HepG2 (cell line): Measurements from ENCODE around the gene DDX23. TPM values are rescaled to one million over a fixed set of nuclear protein-coding genes. Genes with fewer than 3 reads are reported as not detected.

ENCODE experiments used
- ATF1 ChIP-seq: IDR thresholded peaks from 2 replicates; pipeline ENCODE4 v1.6.1; 2016; ENCODE audit warnings: mild to moderate bottlenecking, control low read depth
- CBX1 ChIP-seq: IDR thresholded peaks from one replicate; pipeline ENCODE4 v1.6.1; 2016; ENCODE audit warnings: antibody characterized with exemption, low read depth
- EHMT2 ChIP-seq: fragments of 200-600 bp; sonication (generic); IDR thresholded peaks from 2 replicates; pipeline ENCODE4 v1.7.0; 2017; ENCODE audit warnings: antibody characterized with exemption, low read depth, low read length, borderline replicate concordance
- HNF4G ChIP-seq, 2 experiments: sonication (generic) in 1 of 2; formaldehyde crosslinking in 1 of 2; IDR thresholded peaks; 2 replicates each; pipeline versions ENCODE4 v1.4.0 to v1.6.1; 2011 to 2020; ENCODE audit warnings: borderline replicate concordance in 2 of 2, low read depth in 2 of 2, mild to moderate bottlenecking in 2 of 2, low read length in 1 of 2, missing genetic modification reagents in 1 of 2, moderate library complexity in 1 of 2
- KAT2B ChIP-seq: fragments of 150-350 bp; IDR thresholded peaks from 2 replicates; pipeline ENCODE4 v1.6.1; 2014; ENCODE audit warnings: low read depth, low read length, borderline replicate concordance
- KLF6 ChIP-seq: IDR thresholded peaks from 2 replicates; pipeline ENCODE4 v1.8.0; 2016; ENCODE audit warnings: missing biosample characterization, missing genetic modification reagents
- KLF9 ChIP-seq: IDR thresholded peaks from 2 replicates; pipeline ENCODE4 v1.6.1; 2016; ENCODE audit warnings: low read depth
- NAIF1 ChIP-seq: sonication (generic); formaldehyde crosslinking; IDR thresholded peaks from 2 replicates; pipeline ENCODE4 v1.5.0; 2020; ENCODE audit warnings: mild to moderate bottlenecking, missing genetic modification reagents, borderline replicate concordance
- ZNF484 ChIP-seq: sonication (generic); formaldehyde crosslinking; IDR thresholded peaks from 2 replicates; pipeline ENCODE4 v1.5.1; 2020; ENCODE audit warnings: mild to moderate bottlenecking, low read depth, missing genetic modification reagents, borderline replicate concordance
- ZNF607 ChIP-seq: sonication (generic); formaldehyde crosslinking; IDR thresholded peaks from 2 replicates; pipeline ENCODE4 v1.5.1; 2020; ENCODE audit warnings: missing genetic modification reagents, mild to moderate bottlenecking, borderline replicate concordance
- ZNF781 ChIP-seq: sonication (generic); formaldehyde crosslinking; IDR thresholded peaks from 2 replicates; pipeline ENCODE4 v1.5.1; 2020; ENCODE audit warnings: borderline replicate concordance, mild to moderate bottlenecking, missing genetic modification reagents; ENCODE audit errors: not compliant biosample characterization
- polyA plus RNA-seq, 8 experiments: library from polyadenylated mRNA; depleted of rRNA in 3 of 8; stranded (reverse) in 7 of 8; unstranded in 1 of 8; fragments of >200 nt; fragmentation: Illumina TruSeq in 4 of 8; extraction: Trizol in 4 of 8; gene quantifications; 2 replicates each; pipeline versions ENCODE4 v1.2.1 to v1.2.3, GENCODE V29; 2011 to 2016; ENCODE audit warnings: low read depth in 4 of 8, missing spikeins in 1 of 8, mixed read lengths in 1 of 8; ENCODE audit not compliant: insufficient read depth in 1 of 8
- total RNA-seq, 5 experiments: library from RNA; depleted of rRNA; stranded (reverse); fragments of >200 nt; fragmentation: Illumina TruSeq; extraction: Trizol; gene quantifications; 2 replicates each; pipeline ENCODE4 v1.2.3, GENCODE V29; 2016; ENCODE audit warnings: low read depth in 1 of 5
- TF ChIP-seq, protein P1 (sequence below): sonication (generic); formaldehyde crosslinking; conservative IDR thresholded peaks from 2 replicates; pipeline ENCODE4 v1.4.0; 2020; ENCODE audit warnings: missing genetic modification reagents
- TF ChIP-seq, protein P2 (sequence below): sonication (generic); formaldehyde crosslinking; IDR thresholded peaks from 2 replicates; pipeline ENCODE4 v1.4.0; 2020; ENCODE audit warnings: missing genetic modification reagents
- TF ChIP-seq, protein P3 (sequence below): sonication (generic); formaldehyde crosslinking; IDR thresholded peaks from 2 replicates; pipeline ENCODE4 v1.4.0; 2020; ENCODE audit warnings: missing genetic modification reagents
- TF ChIP-seq, protein P4 (sequence below): sonication (generic); formaldehyde crosslinking; IDR thresholded peaks from 2 replicates; pipeline ENCODE4 v1.8.1; 2023; ENCODE audit warnings: mild to moderate bottlenecking, moderate library complexity, missing genetic modification reagents

The DDX23 gene
- total and polyA plus RNA-seq, 2 of the 13 experiments (the other 11 are each of a cell fraction or from before 2014, with no cell fraction given): 35.7 to 90.0 TPM

DNA sequence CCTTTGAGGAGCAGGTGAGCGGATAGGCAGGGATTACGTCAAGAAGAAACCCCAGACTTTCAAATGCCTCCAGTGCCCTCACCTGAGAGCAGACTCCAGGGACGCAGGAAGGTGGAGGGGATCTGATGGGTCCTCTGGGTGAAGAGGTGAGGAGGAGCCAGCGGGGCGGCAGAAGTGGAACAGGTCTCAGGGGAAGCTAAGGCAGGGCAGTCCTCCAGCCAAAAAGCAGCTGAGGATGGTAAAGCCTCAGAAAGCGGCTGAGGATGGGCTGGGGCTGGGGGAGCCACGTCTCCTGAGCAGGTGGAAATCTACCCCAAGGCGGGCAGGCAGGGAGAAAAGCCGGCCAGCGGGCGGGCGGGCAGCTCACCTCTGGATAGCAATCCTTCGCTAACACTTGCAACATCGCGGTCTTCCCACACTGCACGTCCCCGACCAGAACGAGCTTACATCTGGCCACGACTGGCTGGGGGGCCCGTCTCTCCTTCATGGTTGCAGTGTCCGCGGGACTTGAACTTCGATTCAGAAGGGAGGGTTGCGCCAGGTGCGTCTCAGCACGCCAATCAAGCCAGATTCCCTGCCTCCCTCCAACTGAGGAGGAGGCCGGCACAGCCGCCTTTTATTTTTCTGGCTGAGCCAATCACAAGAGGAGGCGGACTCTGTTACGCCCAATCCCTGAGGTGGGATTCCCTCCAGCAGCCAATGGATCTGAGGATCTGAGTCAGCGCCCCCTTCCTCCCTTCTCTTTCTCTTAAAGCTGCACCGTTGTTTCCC is 13.5 kb upstream of the DDX23 start, which contains the start of gene RND1 (continued):
- TF ChIP-seq, protein P1, sequence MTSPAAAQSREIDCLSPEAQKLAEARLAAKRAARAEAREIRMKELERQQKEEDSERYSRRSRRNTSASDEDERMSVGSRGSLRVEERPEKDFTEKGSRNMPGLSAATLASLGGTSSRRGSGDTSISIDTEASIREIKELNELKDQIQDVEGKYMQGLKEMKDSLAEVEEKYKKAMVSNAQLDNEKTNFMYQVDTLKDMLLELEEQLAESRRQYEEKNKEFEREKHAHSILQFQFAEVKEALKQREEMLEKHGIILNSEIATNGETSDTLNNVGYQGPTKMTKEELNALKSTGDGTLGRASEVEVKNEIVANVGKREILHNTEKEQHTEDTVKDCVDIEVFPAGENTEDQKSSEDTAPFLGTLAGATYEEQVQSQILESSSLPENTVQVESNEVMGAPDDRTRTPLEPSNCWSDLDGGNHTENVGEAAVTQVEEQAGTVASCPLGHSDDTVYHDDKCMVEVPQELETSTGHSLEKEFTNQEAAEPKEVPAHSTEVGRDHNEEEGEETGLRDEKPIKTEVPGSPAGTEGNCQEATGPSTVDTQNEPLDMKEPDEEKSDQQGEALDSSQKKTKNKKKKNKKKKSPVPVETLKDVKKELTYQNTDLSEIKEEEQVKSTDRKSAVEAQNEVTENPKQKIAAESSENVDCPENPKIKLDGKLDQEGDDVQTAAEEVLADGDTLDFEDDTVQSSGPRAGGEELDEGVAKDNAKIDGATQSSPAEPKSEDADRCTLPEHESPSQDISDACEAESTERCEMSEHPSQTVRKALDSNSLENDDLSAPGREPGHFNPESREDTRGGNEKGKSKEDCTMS (CRISPR knock-in tag): no peak
- TF ChIP-seq, protein P2, sequence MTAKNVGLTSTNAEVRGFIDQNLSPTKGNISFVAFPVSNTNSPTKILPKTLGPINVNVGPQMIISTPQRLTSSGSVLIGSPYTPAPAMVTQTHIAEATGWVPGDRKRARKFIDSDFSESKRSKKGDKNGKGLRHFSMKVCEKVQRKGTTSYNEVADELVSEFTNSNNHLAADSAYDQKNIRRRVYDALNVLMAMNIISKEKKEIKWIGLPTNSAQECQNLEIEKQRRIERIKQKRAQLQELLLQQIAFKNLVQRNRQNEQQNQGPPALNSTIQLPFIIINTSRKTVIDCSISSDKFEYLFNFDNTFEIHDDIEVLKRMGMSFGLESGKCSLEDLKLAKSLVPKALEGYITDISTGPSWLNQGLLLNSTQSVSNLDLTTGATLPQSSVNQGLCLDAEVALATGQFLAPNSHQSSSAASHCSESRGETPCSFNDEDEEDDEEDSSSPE (CRISPR knock-in tag): peak; percentile 39; the same call in 1 of the 2 replicates
- TF ChIP-seq ZNF781 (CRISPR knock-in tag): no peak
- TF ChIP-seq, protein P3, sequence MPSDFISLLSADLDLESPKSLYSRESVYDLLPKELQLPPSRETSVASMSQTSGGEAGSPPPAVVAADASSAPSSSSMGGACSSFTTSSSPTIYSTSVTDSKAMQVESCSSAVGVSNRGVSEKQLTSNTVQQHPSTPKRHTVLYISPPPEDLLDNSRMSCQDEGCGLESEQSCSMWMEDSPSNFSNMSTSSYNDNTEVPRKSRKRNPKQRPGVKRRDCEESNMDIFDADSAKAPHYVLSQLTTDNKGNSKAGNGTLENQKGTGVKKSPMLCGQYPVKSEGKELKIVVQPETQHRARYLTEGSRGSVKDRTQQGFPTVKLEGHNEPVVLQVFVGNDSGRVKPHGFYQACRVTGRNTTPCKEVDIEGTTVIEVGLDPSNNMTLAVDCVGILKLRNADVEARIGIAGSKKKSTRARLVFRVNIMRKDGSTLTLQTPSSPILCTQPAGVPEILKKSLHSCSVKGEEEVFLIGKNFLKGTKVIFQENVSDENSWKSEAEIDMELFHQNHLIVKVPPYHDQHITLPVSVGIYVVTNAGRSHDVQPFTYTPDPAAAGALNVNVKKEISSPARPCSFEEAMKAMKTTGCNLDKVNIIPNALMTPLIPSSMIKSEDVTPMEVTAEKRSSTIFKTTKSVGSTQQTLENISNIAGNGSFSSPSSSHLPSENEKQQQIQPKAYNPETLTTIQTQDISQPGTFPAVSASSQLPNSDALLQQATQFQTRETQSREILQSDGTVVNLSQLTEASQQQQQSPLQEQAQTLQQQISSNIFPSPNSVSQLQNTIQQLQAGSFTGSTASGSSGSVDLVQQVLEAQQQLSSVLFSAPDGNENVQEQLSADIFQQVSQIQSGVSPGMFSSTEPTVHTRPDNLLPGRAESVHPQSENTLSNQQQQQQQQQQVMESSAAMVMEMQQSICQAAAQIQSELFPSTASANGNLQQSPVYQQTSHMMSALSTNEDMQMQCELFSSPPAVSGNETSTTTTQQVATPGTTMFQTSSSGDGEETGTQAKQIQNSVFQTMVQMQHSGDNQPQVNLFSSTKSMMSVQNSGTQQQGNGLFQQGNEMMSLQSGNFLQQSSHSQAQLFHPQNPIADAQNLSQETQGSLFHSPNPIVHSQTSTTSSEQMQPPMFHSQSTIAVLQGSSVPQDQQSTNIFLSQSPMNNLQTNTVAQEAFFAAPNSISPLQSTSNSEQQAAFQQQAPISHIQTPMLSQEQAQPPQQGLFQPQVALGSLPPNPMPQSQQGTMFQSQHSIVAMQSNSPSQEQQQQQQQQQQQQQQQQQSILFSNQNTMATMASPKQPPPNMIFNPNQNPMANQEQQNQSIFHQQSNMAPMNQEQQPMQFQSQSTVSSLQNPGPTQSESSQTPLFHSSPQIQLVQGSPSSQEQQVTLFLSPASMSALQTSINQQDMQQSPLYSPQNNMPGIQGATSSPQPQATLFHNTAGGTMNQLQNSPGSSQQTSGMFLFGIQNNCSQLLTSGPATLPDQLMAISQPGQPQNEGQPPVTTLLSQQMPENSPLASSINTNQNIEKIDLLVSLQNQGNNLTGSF: no peak
- TF ChIP-seq KAT2B: no peak
- peak; percentile 47; the same call in 1 of the 2 replicates for TF ChIP-seq KLF6 (CRISPR knock-in tag)
- no peak; the same call in 1 of the 2 replicates for TF ChIP-seq HNF4G (IDR thresholded peaks at IDR 0.05; ENCODE audit: borderline replicate concordance, low read depth, low read length)
- TF ChIP-seq HNF4G (CRISPR knock-in tag; IDR thresholded peaks at IDR 0.05; ENCODE audit: borderline replicate concordance, low read depth): 0 out of 2 replicates have a peak, but pooled peaks have one; percentile 26
- TF ChIP-seq EHMT2: no peak
- TF ChIP-seq ATF1: no peak
- peak; percentile 38; the same call in 1 of the 2 replicates for TF ChIP-seq KLF9
- no peak for TF ChIP-seq NAIF1 (CRISPR knock-in tag)
- no peak for TF ChIP-seq CBX1
- TF ChIP-seq ZNF607 (CRISPR knock-in tag): no peak
- no peak for TF ChIP-seq ZNF484 (CRISPR knock-in tag)
- TF ChIP-seq, protein P4, sequence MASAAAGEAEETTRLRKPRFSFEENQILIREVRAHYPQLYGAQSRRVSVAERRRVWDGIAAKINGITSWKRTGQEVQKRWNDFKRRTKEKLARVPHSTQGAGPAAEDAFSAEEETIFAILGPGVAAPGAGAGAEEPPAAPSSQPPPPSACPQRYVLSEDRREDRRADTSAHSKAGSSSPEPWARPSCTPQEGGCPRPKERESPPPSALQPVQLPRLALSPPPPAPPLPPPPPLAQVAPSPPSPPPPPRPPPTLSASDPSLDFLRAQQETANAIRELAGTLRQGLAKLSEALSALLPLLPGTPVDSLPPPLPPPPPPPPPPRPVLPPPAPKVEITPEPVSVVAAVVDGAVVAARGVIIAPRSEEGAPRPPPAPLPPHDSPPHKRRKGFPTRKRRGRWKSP (CRISPR knock-in tag): peak; percentile 35; the same call in 1 of the 2 replicates
